ENCODE results near the gene RNF144B.

The RNF144B gene

DNA sequence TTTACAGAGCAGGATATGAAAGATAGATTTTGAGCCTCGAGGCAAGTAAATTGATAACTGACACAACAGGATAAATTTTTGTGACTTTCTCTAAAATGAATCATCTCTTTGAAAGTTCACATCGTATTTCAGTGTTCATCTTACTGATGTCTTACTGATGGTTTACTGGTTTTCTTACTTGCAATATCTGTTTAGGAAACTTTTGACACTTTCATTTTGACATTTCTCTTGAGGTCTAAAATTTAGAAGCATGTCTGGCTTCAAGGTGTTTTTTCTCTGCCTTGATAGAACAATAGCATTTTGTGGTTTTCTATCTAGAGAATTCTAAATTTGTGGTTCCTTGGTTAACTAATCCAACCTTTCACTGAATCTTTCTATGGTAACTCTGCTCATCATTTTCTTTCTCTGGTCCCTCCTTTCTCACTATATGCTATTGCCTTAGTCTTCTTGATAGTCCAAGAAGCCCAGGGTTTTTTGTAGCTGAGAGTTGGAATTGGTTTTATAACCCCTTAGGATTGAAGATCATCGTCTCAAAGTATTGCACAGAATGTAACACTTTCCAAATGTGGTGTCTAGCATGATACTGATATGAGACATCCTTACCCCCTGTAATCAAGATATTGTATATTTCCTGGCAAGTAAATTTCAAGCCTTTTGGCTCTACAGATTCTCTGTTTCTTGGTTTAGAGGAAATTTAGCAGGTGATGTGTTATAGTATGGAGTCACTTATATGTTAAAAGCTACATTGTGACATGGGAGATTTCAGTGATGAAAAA lies 98.7 kb downstream of the RNF144B start:
- no peak for DNase-seq (ENCODE audit: low read depth in 2 of 2)

DNA sequence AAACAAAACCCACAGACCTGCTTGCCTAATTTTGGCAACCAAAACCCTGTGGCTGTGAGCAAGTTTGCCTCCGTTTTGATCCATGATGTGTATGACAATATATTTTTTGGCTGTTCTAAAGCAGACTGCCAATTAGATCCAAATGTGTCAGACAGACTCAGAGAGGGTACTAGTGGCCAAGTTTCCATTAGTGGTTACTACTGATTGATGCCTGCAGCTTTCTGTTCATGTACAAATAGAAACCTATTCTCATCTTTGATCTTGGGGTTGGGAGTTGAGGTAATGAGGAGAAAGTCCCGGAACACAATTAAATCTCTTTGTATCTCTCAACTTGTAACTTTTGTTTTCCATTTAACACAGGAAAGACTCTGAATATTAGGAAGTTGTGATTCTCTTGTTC lies 100.9 kb downstream of the RNF144B start:
- DNase-seq (ENCODE audit: low read depth in 2 of 2) = no peak

DNA sequence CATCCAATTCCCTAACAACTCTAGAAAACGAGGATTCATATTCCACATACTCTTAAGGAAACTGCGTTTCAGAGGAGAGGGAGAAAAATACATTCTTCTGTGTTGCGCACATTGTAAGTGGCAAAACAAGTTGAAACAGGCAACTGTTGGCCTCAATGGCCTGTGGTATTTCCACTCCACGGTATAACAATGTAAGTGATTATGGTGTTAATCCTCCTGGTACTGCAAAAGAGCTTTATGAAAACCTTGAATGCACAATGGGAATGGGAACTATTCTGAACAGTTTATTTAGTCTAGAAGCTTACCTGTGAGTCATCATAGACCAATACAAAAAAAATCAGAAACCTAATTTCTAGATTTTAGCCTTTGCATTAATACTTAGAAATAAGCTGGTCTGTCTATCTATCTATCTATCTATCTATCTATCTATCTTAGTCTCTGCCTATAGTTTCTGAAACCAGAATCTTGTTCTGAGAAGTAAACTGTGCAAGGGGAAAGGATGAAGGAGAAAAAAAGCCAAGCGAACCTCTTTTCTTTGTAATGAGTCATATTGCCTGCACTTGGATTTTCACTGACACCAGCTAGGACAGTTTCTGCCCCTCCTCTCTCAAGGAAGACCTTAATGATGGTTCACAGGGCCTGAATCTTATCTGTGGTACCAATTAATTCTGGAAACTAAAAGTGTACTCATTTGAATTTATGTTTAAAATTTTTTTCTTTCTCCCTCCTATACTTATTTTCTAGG lies 101.5 kb downstream of the RNF144B start:
- DNase-seq (ENCODE audit: low read depth in 2 of 2) = no peak

DNA sequence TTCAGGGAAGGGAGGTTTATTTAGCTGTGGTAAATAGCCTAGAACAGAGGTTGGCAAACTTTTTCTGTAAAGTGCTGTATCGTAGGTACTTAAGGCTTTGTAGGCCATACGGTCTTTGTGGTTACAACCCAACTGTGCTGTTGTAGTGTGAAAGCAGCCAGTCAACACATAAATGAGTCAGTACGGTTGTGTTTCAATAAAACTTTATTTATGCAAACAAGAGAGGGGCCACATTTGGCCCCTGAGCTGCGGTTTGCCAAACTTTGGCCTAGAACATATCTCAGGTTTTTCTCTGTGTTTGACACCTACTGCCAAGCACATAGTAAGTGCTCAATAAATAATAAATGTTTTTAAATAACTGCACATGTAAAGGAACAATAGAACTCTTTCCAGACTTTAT lies 102.2 kb downstream of the RNF144B start:
- no peak for DNase-seq (ENCODE audit: low read depth in 2 of 2)

DNA sequence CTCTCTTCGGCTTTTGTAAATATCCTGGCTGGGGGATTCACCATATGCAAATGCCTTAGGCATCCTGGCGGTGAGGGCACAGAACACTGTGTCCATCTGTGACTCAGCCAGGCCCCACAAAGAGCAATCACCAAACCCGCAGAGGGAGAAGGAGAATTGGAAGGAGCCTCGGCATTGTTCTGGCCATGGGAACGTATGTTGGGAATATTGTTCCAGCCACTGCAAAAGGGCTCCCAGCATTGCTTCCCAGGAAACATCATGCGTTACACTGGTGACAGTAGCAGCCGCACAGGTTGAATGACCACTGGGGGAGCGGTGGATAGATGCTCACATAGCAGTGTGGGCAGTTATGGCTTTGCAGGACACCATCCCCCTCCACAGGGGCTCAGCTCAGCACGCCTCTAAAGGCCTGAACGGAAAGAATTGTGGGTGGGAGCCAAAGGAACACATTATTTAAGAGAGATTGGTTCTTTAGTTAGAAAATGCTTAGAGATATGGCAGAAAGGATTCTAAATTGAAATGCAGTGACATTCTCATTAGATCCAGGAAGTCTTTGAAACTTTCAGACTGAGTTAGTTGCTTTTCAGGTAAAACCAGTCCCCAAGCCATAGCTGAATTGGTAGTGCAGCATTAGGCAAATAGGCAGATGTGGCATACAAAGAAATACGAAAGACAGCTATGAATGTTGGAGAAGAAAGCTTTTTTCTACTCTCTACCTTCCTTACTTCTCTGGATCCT lies 104.3 kb downstream of the RNF144B start:
- no peak for DNase-seq (ENCODE audit: low read depth in 2 of 2)

DNA sequence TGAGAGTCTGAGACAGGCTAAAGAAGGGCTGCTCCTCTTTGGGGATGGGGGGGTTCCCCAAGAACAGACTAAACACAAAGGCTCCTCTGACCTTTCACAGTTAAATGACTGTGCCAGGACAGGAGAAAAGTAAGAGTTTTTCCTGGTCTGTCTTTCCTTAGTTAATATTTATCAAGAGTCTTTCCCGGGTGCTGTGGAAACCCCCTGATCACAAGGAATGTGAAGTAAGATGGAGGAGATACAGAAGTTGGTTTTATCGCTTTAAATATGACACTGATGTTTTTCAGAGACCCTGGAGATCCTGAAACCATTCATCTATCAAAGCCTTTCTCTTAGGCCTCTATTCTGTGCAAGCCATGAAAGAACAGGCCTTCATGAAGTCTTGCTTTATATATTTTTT lies 105.8 kb downstream of the RNF144B start:
- DNase-seq (ENCODE audit: low read depth in 2 of 2) = no peak

DNA sequence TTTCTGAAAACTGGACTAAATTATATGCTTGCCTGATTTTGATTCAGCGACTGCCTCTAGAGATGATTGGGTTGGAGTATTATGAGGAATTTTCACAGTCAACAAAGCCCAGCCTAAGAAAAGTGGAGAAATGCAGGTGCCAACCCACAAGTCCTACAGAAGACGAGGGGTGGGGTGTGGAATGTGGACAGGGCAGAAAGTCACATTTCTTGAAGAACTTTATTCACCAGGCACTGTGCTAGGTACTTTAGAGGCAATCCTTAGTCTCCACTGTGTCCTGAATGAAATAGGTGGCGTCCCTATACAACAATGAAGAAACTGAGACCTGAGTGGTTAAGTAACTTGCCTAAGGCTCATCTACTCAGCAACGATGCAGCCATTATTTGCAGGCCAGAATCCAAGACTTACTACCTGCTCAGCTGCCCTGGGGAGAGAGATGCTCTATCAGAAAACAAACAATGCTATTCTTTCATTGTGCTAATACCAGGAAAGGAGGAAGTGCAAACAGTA lies 106.3 kb downstream of the RNF144B start:
- DNase-seq (ENCODE audit: low read depth in 2 of 2) = no peak

DNA sequence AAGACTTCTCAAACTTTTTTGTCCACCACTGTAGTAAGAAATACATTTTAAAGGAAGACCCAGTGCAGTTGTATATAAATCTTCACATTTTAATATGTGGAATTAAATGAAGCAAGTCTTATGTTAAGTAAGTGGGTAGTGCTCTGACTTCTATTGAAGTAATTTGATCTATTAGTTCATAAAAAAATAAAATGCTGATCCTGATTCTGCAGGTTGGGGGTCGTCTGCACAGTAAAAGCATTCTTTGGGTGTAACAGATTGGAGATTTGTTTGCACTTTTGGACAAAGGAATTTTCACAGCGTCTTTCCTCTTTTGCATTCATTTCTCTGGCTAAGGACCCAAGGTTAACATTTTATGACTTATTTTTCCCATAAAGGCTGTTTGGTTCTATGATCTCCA lies 106.8 kb downstream of the RNF144B start:
- DNase-seq (ENCODE audit: low read depth in 2 of 2) = no peak

DNA sequence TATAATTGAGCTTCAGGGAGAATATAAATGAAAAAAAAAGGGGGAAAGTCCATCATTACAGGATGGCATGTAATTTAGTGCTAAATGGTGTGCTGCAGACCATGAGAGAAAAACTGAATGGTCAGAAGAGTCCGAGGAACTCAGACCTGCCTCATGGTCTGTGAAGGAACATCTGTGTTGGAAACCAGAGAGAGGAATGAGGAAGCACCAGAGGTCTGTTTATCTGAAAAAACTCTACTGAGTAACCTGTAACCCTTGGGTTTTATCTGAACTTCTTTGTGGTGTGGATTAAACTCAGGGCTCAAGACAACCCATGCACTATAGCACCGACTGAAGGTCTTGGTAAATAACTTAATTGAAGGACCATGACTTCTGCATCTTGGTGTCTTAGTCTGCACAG lies 108.1 kb downstream of the RNF144B start:
- DNase-seq (ENCODE audit: low read depth in 2 of 2) = no peak

DNA sequence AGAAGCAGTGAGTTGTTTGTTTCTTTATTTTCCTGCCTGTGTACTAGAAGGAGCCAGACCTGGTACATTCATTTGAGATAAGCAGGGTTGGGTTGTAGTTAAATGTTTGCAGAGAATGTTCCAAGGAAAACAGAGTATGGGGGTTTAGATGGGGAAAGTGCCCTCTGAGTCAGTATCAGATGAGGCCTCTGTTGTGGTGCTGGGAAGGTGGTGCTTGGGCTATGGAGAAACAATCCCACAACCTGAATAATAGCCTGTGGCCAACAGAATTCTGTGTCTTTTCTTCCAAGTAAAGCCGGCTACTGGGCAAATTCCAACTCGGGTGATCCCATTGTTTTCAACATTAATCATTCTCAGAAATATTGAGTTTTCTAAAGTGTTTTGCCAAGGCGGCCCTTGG lies 109.3 kb downstream of the RNF144B start:
- DNase-seq (ENCODE audit: low read depth in 2 of 2) = no peak

DNA sequence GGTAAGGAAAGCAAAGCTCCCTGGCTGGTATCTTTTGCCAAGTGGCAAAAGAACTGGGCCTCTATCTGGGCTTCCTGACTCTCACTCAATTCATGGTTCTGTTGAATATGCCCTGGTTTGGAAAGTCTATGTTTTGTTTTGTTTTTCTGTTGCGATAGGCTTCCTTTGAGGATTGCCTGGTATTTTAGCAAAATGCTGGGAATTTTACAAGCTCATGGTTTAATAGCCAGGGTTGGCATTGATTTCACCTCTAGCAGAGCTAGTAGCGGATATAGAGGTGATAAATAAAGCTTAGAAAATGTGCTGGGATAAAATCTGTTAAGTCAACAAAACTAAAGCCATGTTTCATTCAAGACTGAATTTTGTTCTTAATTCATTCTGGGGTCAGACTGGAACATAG lies 109.9 kb downstream of the RNF144B start:
- no peak for DNase-seq (ENCODE audit: low read depth in 2 of 2)

DNA sequence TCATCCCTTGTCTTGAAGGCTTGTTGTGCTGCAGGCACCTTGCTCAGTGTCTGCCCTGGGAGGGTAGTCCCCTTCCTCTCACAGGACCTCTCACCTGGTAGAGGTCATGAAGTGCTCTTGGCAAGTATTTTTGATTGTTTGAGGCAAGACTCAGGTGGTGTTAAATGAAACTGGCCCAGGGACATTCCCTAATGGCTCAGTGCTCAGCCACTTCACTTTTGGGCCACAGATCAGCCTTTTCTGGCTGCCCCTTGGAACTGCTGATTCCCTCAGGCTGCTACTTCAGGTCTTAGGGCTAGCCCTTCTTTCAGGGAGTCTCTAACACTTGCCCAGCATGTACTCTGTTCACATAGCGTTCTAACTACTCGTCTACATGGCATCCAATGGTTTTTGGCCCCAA lies 111.3 kb downstream of the RNF144B start:
- DNase-seq (ENCODE audit: low read depth in 2 of 2) = no peak

DNA sequence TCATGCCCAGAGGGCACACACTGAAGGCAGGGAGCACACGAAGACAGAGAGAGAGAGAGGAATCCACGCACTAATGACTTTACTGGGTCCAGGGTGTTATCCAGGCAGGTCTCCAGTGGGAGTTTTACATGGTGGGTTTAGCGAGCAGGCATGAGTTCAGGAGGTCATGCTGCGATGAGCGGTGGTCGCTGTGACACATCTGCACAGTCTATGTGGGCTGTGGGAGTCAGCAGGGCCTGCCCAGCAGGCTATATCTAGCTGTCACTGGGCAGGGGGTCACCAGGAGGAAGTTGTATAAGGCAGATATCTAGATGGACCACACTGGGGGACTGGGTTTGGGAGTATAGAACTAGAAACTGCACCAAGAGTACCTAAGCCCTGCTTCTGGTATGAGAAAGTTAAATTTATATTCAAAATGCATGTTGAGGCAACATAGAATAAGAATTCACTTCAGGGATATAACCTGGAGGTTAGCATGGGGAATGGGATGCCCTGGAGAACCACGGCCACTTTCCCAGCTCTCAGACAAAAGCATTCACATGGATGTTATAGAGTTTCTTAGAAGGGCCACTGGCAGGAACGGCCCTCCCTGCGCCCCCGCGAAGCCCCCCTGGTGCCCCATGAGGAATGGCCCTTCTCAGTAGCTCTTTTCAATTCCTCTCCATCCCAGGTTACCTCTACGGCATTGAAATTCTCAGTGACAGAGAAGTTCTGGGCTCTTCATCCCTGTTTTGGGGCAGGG lies 113.9 kb downstream of the RNF144B start:
- no peak for DNase-seq (ENCODE audit: low read depth in 2 of 2)

DNA sequence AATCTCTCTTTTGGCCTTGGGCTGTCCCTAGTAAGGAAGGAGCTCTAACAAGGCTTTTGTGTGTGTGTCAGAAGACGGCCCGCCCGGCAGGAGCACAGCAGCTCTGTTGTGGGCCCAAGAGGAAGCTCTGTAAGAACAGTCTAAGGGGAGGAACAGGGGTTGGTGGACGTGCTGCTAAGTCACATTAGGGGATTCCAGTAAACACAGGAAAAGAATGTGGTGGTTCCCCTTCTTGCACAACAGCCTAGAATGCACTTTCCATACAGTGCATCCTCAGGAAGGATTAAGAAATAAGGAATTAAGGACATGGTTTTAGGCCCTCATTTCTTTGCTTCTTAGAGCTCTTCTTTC lies 114.5 kb downstream of the RNF144B start:
- DNase-seq (ENCODE audit: low read depth in 2 of 2) = no peak

DNA sequence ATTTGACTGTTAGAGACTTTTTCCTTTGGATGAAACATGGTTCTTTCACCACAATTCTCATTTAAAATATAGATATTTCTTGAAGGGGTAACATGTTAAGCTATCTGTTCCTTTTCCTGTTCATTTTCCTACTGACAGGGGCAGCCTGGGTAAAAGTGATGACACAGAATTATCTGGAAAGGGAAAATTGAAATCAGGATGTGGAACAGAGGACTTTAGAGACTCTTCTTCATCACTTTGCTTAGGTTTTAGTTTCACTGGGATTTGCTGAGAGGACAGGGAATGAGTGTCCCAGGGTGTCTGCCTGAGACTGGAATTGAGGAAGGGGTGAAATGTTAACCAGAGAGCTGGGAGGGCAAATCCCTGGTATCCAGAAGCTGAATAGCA lies 116.0 kb downstream of the RNF144B start:
- DNase-seq (ENCODE audit: low read depth in 2 of 2) = no peak

DNA sequence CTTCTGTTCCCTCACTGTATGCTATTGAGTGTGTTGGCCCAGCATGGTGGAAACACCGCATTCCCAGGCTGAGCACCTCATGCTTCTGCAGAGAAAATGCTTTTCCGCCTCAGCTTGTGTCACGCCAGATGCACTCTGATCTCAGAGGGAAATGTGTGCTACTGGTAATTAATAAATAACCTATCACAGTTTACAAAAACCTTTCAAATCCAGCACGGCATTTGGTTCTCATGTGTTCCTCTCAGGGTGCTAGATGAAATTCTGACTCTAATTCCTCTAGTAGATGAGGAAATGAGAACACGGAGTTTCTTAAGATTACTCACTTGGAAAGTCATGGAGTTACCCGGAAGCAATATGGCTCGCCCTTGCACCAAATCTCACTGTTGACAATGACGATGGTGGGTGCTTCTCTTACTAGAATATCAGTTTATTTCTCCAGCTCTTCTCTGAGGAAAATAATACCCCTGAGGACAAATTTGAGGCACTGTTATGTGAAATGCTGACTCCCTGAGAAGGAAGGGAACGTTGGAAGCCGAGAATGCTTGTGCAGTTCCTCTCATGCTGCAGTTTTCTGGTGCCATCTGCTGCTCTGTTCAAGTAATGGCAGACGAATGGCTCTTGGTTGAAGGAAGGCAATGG lies 116.6 kb downstream of the RNF144B start:
- no peak for DNase-seq (ENCODE audit: low read depth in 2 of 2)

DNA sequence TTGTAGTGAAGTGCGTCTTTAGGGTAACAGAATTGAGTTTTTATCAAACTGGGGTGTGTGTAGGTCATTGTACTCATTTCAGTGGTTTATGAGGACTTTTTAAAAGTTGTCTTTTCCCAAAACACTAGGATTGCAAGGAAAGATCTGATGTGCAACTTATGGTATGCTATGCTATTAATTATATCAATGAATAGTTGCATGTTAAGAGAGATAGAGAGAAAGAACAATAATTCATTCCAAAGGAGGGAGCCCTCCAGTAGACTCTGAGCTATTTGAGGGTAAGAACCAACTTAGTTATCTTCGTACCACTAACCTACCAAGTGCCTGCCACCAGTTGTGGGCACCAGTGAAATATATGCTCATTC lies 117.1 kb downstream of the RNF144B start:
- DNase-seq (ENCODE audit: low read depth in 2 of 2) = no peak

DNA sequence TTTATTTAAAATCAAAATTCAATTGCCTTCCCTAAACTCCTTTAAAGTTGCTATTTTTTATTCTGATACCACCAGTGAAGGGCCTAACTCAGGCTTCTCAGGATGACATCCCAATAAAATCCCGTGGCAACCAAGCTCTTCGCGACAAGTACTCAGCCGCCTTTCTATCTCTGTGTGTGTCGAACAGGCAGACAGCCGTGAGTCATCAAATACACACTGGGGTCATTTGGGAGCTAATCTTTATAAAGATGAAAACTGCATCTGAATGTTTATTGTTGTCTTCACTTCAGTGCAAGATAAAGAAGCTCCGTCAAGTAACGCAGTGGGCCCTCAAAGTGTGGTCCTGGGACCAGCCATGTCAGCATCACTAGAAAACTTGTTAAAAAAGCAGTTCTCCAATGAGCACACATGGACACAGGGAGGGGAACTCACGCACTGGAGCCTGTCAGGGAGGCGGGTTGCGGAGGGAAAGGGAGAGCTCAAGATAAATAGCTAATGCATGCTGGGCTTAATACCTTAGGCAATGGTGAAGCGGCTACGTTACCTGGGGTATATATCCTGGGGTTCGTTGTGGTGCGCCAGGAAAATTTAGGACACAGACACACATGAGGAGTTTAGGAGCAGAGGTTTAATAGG lies 119.3 kb downstream of the RNF144B start:
- no peak for DNase-seq (ENCODE audit: low read depth in 2 of 2)

DNA sequence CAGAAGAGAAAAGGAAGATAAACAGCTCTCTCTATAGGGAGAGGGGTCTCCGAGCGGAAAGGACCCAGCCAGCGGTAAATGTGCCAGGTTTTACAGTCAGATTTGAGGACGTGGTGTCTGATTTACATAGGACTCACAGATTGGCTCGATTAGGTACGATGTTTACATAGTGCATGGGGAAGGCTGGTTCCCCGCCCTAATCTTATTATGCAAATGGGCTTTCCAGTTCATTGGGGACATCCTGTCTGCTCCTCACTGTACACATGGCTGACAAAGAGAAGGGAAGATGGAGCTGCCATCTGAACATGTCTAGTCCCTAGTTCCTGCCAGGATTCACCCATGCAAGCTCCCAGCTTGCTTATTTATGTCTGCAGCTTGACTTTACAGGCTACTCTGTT lies 119.9 kb downstream of the RNF144B start:
- DNase-seq (ENCODE audit: low read depth in 2 of 2) = no peak

DNA sequence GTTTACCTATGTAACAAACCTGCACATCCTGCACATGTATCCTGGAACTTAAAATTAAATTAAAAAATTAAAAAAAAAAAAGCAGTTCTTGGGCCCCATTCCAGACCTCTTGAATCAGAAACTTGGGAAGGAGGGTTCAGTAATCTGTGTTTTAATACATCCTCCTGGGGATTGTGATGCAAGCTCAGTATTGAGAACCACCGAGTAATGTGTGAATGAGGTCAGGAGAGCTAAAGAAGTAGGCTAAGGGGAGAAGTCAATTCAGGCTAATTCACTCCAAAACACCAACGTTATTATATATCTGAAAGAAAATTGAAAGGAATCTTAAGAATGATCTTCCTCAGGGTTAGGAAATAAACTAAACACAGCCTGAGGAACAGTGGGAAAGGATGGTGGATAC lies 120.4 kb downstream of the RNF144B start:
- DNase-seq (ENCODE audit: low read depth in 2 of 2) = no peak

All from stimulated activated CD4-positive, alpha-beta T cell treated with anti-CD3 and anti-CD28 coated beads, Interleukin-12 subunit alpha, Interleukin-12 subunit beta, amount 100 ng/mL, for 24 hours (primary cell).